NCI-H2081 treated with DMSO at 0.1 percent for 48 hours (cell line): ENCODE data around the gene WDR76.
"Not testable (repeated sequence)": the region's sequence is repeated elsewhere in the genome, so short reads cannot be mapped to it uniquely, and the experiment has no call there.

ENCODE experiments used
- DNase-seq: peaks from one replicate; lab custom pipeline; 2025; lab: John Stamatoyannopoulos, UW

Gene WDR76

GRCh38 chr15:43826508-43827341, at the start of gene WDR76:
WDR76 (plus strand) TSS chr15:43827002; CDS start chr15:43827033, 31 bp downstream.
- DNase-seq, result no peak

GRCh38 chr15:43777267-43777914, 49.4 kb upstream of the WDR76 start:
- DNase-seq, result peak; percentile 40

GRCh38 chr15:43779016-43779415, 47.8 kb upstream of the WDR76 start:
- DNase-seq, result no peak

- no peak for DNase-seq
Observed at GRCh38 chr15:43789409-43789808, 37.4 kb upstream of the WDR76 start.

- DNase-seq, result peak; percentile 88
Observed at GRCh38 chr15:43791993-43792760, 34.6 kb upstream of the WDR76 start, which contains the start of gene SERF2. SERF2 (plus strand) TSS chr15:43792320; CDS start chr15:43792377, 57 bp downstream.

- DNase-seq, result no peak
Observed at GRCh38 chr15:43792761-43793476, 33.9 kb upstream of the WDR76 start.

- DNase-seq, result no peak
Observed at GRCh38 chr15:43793647-43794046, 33.2 kb upstream of the WDR76 start.

- DNase-seq, result no peak
Observed at GRCh38 chr15:43794269-43795037, 32.3 kb upstream of the WDR76 start.

GRCh38 chr15:43795197-43795596, 31.6 kb upstream of the WDR76 start:
- DNase-seq, result no peak

- no peak for DNase-seq
Observed at GRCh38 chr15:43795997-43796396, 30.8 kb upstream of the WDR76 start.

GRCh38 chr15:43796566-43796965, 30.2 kb upstream of the WDR76 start:
- DNase-seq, result no peak

GRCh38 chr15:43799209-43799944, 27.4 kb upstream of the WDR76 start:
- DNase-seq, result peak; percentile 48

- DNase-seq, result no peak
Observed at GRCh38 chr15:43799945-43800285, 26.9 kb upstream of the WDR76 start, which contains the start of gene SERINC4. SERINC4 (minus strand) TSS chr15:43800220; CDS start chr15:43799986, 234 bp downstream.

GRCh38 chr15:43800286-43801141, 26.3 kb upstream of the WDR76 start, which contains the start of gene HYPK:
HYPK (plus strand) TSS chr15:43800599; CDS start chr15:43800623, 24 bp downstream.
- DNase-seq, result peak; percentile 53

GRCh38 chr15:43802676-43803075, 24.1 kb upstream of the WDR76 start:
- DNase-seq, result not testable (repeated sequence)

- no peak for DNase-seq
Observed at GRCh38 chr15:43808435-43808950, 18.3 kb upstream of the WDR76 start.

- DNase-seq, result no peak
Observed at GRCh38 chr15:43808960-43809678, 17.7 kb upstream of the WDR76 start.

- DNase-seq, result not testable (repeated sequence)
Observed at GRCh38 chr15:43815064-43815463, 11.7 kb upstream of the WDR76 start.
